CD4-positive, alpha-beta T cell treated with Interleukin-10 for 1 hour (primary cell): ENCODE measurements around the gene DAPK2.

Source experiments
- DNase-seq: peaks from one replicate; pipeline ENCODE4 v3.0.0-alpha.2; 2020

The DAPK2 gene

DNA sequence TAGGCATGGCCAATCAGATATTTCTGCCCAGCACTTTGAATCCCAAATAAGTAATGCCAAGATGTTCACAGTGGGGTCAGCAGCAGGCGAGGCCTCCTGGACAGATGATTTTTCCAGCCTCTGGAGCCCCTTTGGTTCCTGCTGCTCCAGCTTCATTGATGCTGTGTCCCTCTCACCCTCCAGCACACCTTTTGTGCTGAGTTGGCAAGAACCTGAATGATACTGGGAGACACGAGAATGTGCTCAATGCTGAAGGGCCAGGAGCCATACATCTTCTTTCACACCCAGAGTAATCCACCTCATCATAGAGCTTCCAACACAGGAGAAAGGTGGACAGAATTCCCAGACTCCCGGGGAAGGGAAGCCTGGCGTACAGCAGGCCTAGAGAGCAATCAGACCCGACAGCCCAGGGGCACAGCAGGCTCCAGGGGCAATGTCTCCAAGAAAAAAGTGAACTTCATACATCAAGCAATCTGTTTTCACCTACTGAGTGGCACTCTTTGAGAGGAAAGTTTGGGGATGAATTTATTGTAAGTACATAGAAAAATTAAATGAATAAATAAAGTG is 6.7 kb upstream of the DAPK2 start:
- no peak for DNase-seq

DNA sequence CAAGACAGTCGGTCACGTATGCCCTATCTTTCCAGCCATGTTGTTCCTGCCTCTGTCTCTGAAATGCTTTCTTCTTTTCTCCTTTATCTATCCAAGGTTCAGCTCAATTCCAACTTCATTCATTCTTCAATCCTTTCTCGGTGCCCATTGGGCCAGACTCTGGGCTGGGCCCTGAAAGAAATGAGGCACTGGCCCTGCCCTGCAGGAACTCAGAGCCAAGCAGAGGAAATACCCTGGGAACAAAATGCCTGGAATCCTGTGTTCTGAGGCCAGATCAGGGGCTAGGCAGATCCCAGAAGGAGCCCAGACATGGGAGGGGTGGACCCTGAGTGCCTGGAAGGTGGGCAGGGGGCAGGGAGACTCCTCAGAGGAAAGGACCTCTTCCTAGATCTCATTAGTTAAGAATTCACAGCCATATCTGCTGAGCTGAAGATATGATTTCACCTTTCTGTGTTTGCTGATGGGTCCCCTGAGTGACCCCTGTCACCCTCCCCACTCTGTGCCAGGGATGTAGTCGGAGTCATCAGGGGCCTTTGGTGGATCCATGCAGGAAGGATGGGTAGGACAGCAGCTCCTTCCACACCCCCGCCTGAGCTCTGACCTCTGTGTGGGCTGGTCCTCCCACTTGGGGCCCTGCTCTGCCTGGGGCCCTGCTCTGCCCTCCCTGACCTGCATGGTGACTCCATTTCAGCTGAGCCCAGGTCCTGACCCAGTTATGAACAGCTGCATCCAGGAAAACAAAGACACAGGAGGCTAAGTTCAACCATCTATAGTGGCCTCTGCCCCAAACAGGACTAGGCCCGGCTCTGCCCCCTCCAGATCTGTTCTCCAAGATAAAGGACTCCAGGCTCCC is 5.3 kb upstream of the DAPK2 start:
- DNase-seq, result no peak

DNA sequence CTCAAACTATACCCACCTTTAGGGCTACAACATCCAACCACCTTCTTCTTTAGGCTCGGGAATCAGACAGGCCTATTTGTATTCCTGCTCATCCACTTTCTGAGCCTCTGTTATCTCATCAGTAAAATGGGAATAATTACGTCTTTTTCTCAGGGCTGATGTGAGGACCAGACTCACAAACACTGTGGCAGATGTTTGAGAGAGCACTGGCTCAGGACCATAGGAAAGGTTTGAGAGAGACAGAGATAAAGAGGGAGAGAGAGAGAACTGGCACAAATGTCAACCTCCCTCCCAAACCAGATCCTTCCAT is 4.8 kb upstream of the DAPK2 start:
- no peak for DNase-seq

DNA sequence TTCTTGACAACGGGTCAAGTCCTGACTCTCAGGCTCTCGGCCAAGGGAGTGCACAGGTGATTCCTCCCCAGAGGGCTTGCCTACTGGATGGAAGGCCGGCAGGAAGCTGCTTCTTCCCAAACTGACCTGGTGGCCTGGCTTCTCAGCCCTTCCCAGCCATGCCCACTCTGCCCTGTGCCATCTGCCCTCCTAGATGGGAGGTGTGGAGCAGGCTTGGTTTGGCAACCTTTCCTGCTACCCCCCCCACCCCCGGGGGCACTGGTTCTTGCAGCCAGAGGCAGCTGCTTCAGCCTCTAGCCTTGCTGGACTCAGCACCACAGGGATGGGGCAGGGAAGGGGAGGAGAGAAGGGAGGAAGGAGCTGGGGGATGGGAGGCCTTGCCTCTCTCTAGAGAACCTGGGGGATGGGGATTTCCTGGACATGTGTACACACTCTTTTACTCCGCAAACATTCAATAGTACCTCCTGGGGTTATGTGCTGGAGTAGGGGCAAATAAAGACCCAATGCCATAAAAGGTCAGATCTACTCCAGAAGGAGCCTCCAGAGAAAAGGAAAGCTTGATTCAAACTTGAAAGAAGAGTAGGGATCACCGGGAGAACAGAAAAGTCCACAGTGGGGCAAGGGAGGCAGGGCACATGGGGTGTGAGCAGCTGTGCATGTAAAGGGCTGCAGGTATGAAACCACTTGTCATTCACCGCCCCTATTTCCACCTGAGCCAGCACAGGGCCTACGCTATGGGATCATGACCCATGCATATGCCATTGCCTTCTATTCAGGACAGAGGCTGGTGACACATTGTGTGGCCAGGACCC is 4.2 kb upstream of the DAPK2 start:
- no peak for DNase-seq

- DNase-seq, result no peak
These were observed 2.6 kb upstream of the DAPK2 start for GRCh38 chr15:64048781-64049460.

- DNase-seq, result no peak
These were observed 388 bp downstream of the DAPK2 start for GRCh38 chr15:64045774-64046420.

DNA sequence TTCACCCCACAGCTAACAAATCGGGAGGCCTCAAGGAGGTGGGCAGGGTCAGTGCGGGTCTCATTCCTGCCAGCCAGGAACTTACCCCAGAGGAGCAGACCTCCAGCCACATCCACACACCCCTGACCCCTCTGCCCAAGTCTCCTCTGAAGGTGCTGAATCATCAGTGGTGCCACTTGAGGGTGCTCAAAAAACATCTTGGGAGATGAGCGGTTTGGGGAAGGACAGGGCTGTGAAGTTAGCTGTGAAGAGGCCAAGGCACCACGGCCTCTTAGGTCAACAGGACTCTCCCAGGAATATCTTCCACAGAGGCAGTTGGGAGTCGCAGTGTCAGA is 1.2 kb downstream of the DAPK2 start:
- DNase-seq, result no peak

GRCh38 chr15:64044300-64045100 is 1.8 kb downstream of the DAPK2 start:
- no peak for DNase-seq

GRCh38 chr15:64038878-64039610 is 7.2 kb downstream of the DAPK2 start:
- no peak for DNase-seq

- no peak for DNase-seq
These were observed 8.3 kb downstream of the DAPK2 start for GRCh38 chr15:64037966-64038365.

GRCh38 chr15:64037116-64037515 is 9.2 kb downstream of the DAPK2 start:
- DNase-seq, result no peak

GRCh38 chr15:64035525-64035924 is 10.8 kb downstream of the DAPK2 start:
- DNase-seq, result no peak

- no peak for DNase-seq
These were observed 11.8 kb downstream of the DAPK2 start for GRCh38 chr15:64034519-64034918.

DNA sequence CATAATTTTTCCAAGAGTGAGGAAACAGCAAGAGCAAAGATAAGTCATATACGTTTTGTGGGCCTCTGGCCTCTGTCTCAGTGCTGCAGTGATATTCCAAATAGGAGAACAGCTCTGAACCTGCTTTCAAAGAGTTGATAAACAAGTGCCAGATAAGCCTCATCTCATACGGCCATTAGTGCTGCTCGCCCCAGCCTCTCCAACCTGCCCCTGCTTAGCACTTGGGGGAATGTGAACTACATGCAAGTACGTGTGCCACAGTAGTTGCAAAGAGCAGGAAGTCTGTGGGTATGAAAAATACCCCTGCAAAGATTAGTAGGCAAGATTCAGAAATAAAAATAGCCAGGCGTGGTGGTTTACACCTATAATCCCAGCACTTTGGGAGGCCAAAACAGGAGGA is 14.0 kb downstream of the DAPK2 start:
- no peak for DNase-seq

- DNase-seq, result no peak
These were observed 16.2 kb downstream of the DAPK2 start for GRCh38 chr15:64030123-64030522.

DNA sequence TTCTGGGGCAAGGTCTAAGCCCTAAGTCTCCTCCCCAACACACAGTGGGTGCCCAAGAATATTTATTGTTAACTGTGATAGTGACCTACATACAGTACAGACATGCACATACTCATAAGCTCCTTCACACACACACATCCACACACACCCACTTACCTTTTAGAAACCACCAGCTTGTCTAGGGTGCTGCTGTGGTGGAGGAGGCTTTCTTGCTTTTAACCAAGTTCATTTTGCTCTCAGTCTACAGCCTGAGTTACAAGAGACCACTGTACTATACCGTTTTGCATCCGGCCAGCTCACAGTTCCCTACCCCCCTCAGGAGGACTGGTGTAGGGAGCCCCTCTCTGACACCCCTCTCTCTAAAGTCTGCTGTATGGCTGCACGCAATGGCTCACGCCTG is 16.7 kb downstream of the DAPK2 start:
- no peak for DNase-seq

GRCh38 chr15:64029110-64029509 is 17.2 kb downstream of the DAPK2 start:
- DNase-seq, result no peak

GRCh38 chr15:64026591-64026990 is 19.7 kb downstream of the DAPK2 start:
- DNase-seq, result no peak

GRCh38 chr15:64024172-64025050 is 21.9 kb downstream of the DAPK2 start:
- DNase-seq, result no peak

DNA sequence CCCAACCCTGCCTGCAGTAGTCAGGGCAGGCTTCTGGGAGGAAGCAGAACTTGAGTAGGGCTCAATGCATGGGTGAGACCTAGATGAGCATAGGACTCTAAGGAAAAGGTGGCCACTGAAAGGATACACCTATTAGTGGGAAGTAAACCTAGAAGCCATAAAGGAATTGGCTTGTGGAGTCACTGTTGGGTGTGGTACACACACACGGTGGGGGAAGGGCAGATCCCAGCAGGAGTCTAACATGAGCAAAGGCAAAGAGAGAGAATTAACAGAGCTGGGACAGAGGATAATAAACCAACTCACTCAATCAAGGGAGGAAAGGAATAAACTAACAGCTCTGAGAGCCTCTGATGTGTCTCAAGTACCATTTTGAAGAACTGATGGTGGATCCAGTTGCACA is 23.1 kb downstream of the DAPK2 start:
- DNase-seq, result no peak
